Naive thymus-derived CD4-positive, alpha-beta T cell (primary cell): ENCODE data around the gene FUT3. TPM values are rescaled to one million over a fixed set of nuclear protein-coding genes. Genes with fewer than 3 reads are reported as not detected.

ENCODE experiments used
- ATAC-seq: fragments of 150-1000 bp; cut with Tn5 transposase; 2 replicates; pipeline ENCODE4 v1.10.0; 2021; ENCODE audit warnings: mild to moderate bottlenecking, moderate library complexity
- CTCF ChIA-PET: fragments of 350-600 bp; sonication (Branson Sonifier 250); formaldehyde crosslinking; loops from one replicate; lab custom pipeline; 2021; ENCODE audit warnings: antibody characterized with exemption; lab: Charles Lee
- POLR2A ChIA-PET: fragments of 350-600 bp; sonication (Branson Sonifier 250); formaldehyde crosslinking; loops from one replicate; lab custom pipeline; 2021; ENCODE audit warnings: antibody characterized with exemption, inconsistent platforms; lab: Charles Lee
- DNase-seq, 9 donors: peaks; one replicate each; pipeline versions ENCODE4 v3.0.0 to v3.0.0-alpha.2; 2020 to 2022; ENCODE audit warnings: mixed read lengths in 1 of 9
- H3K27ac ChIP-seq: one replicate; pipeline ENCODE4 v1.7.0; 2013; ENCODE audit warnings: mild to moderate bottlenecking, low read depth, low read length, moderate library complexity
- H3K27me3 ChIP-seq, 2 donors: one replicate each; pipeline ENCODE4 v1.7.0; 2013; ENCODE audit warnings: low read length in 2 of 2, mild to moderate bottlenecking in 2 of 2, moderate library complexity in 2 of 2; ENCODE audit not compliant: control insufficient read depth in 2 of 2, insufficient read depth in 2 of 2
- H3K36me3 ChIP-seq, 3 experiments: 1 replicate in 2 of 3; 2 replicates in 1 of 3; pipeline ENCODE4 v1.7.0; 2013; ENCODE audit warnings: low read length in 3 of 3, mild to moderate bottlenecking in 3 of 3, moderate library complexity in 1 of 3; ENCODE audit not compliant: insufficient read depth in 3 of 3, control insufficient read depth in 2 of 3
- H3K4me1 ChIP-seq, 2 donors: one replicate each; pipeline ENCODE4 v1.7.0; 2013; ENCODE audit warnings: low read length in 2 of 2, mild to moderate bottlenecking in 2 of 2, moderate library complexity in 1 of 2; ENCODE audit not compliant: control insufficient read depth in 2 of 2, insufficient read depth in 2 of 2
- H3K4me3 ChIP-seq: 2 replicates; pipeline ENCODE4 v1.7.0; 2013; ENCODE audit warnings: mild to moderate bottlenecking, low read length
- H3K9me3 ChIP-seq, 3 experiments: 1 replicate in 2 of 3; 2 replicates in 1 of 3; pipeline ENCODE4 v1.7.0; 2013; ENCODE audit warnings: low read length in 3 of 3; ENCODE audit not compliant: control insufficient read depth in 2 of 3
- H3K27ac Mint-ChIP-seq, 9 donors: one replicate each; pipeline ENCODE4 v1.8.0; 2020 to 2022; ENCODE audit warnings: mixed read lengths in 9 of 9, mild to moderate bottlenecking in 8 of 9, moderate library complexity in 5 of 9, inconsistent platforms in 2 of 9
- H3K27me3 Mint-ChIP-seq, 5 donors: one replicate each; pipeline ENCODE4 v1.8.0; 2021 to 2022; ENCODE audit warnings: mixed read lengths in 5 of 5, mild to moderate bottlenecking in 1 of 5
- H3K36me3 Mint-ChIP-seq, 5 donors: one replicate each; pipeline ENCODE4 v1.8.0; 2020 to 2022; ENCODE audit warnings: mixed read lengths in 5 of 5, mild to moderate bottlenecking in 3 of 5, inconsistent platforms in 1 of 5
- H3K4me1 Mint-ChIP-seq, 7 donors: one replicate each; pipeline ENCODE4 v1.8.0; 2020 to 2022; ENCODE audit warnings: mixed read lengths in 7 of 7, mild to moderate bottlenecking in 3 of 7, inconsistent platforms in 1 of 7
- H3K4me3 Mint-ChIP-seq, 10 donors: one replicate each; pipeline ENCODE4 v1.8.0; 2020 to 2022; ENCODE audit warnings: mild to moderate bottlenecking in 10 of 10, mixed read lengths in 10 of 10, moderate library complexity in 6 of 10, inconsistent platforms in 2 of 10
- H3K9me3 Mint-ChIP-seq, 11 donors: one replicate each; pipeline ENCODE4 v1.8.0; 2020 to 2022; ENCODE audit warnings: mixed read lengths in 11 of 11, mild to moderate bottlenecking in 4 of 11, inconsistent platforms in 1 of 11, moderate library complexity in 1 of 11
- intact Hi-C, 2 donors: fragments of 100-400 bp; cut with micrococcal nuclease; formaldehyde crosslinking; loops; one replicate each; pipeline ENCODE4 v1.15.1; 2023
- polyA plus RNA-seq, 2 donors: library from polyadenylated mRNA; unstranded; fragments of 300-500 nt; fragmentation: Illumina TruSeq; gene quantifications; one replicate each; pipeline ENCODE4 v1.2.3, GENCODE V29; 2021
- total RNA-seq, 6 experiments: library from RNA in 5 of 6; stranded (reverse) in 5 of 6; gene quantifications; 1 replicate in 5 of 6; 2 replicates in 1 of 6; pipeline ENCODE4 v1.2.3 and lab custom pipeline; 2021 to 2026

FUT3 gene
- total and polyA plus RNA-seq, 7 experiments from 2014 or later = 0.29 to 0.45 TPM; not detected in 5

DNA sequence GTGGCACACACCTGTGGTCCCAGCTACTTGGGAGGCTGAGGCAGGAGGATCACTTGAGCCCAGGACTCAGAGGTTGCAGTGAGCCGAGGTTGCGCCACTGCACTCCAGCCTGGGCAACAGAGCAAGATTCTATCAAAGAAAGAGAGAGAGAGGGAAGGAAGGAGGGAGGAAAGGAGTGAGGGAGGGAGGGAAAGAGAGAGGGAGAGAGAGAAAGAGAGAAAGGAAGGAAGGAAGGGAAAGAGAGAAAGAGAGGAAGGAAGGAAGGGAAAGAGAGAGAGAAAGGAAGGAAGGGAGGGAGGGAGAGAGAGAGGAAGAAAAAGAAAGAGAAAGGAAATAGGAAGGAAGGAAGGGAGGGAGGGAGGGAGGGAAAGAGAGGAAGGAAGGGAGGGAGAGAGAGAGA is 34.0 kb downstream of the FUT3 start:
- Histone ChIP-seq H3K4me3 (no peak overlapping the region), H3K4me1 (no peaks in the 10 kb centered on the region), H3K36me3 (no peaks in the 10 kb centered on the region), H3K9me3 (no peaks in the 10 kb centered on the region), H3K27ac (no peak overlapping the region), H3K27me3 (no peaks in the 10 kb centered on the region)
- H3K4me3 Mint-ChIP-seq = no peak overlapping the region
- CTCF ChIA-PET = no interaction called here
- peaks cover 0 to 11% (median 3%) of the 10 kb centered on the region in 5 donors for H3K27me3 Mint-ChIP-seq
- peaks cover 0 to 5% (median 0%) of the 10 kb centered on the region in 7 donors for H3K4me1 Mint-ChIP-seq
- no peaks in the 10 kb centered on the region for H3K36me3 Mint-ChIP-seq
- ATAC-seq = no peak
- no peak for DNase-seq
- intact Hi-C loops = no loop called here
- H3K9me3 Mint-ChIP-seq = peaks cover 0 to 2% (median 0%) of the 10 kb centered on the region in 11 donors
- peak overlapping the region in 1 of 9 donors; percentile 19 for H3K27ac Mint-ChIP-seq
- POLR2A ChIA-PET = no interaction called here

- ChIA-PET CTCF (no interaction called here), POLR2A (no interaction called here)
- H3K4me1 ChIP-seq = no peaks in the 10 kb centered on the region
- Mint-ChIP-seq H3K4me1 (peaks cover 0 to 4% (median 0%) of the 10 kb centered on the region in 7 donors), H3K36me3 (no peaks in the 10 kb centered on the region), H3K27ac (no peak overlapping the region), H3K4me3 (no peak overlapping the region), H3K9me3 (no peaks in the 10 kb centered on the region), H3K27me3 (peaks cover 0 to 11% (median 3%) of the 10 kb centered on the region in 5 donors)
- no peak overlapping the region for H3K27ac ChIP-seq
- H3K27me3 ChIP-seq = no peaks in the 10 kb centered on the region
- H3K36me3 ChIP-seq = no peaks in the 10 kb centered on the region
- no peak overlapping the region for H3K4me3 ChIP-seq
- intact Hi-C loops = no loop called here
- no peak for DNase-seq
- ATAC-seq = no peak
- no peaks in the 10 kb centered on the region for H3K9me3 ChIP-seq
Measured at GRCh38 chr19:5814852-5815246, 36.4 kb downstream of the FUT3 start.

DNA sequence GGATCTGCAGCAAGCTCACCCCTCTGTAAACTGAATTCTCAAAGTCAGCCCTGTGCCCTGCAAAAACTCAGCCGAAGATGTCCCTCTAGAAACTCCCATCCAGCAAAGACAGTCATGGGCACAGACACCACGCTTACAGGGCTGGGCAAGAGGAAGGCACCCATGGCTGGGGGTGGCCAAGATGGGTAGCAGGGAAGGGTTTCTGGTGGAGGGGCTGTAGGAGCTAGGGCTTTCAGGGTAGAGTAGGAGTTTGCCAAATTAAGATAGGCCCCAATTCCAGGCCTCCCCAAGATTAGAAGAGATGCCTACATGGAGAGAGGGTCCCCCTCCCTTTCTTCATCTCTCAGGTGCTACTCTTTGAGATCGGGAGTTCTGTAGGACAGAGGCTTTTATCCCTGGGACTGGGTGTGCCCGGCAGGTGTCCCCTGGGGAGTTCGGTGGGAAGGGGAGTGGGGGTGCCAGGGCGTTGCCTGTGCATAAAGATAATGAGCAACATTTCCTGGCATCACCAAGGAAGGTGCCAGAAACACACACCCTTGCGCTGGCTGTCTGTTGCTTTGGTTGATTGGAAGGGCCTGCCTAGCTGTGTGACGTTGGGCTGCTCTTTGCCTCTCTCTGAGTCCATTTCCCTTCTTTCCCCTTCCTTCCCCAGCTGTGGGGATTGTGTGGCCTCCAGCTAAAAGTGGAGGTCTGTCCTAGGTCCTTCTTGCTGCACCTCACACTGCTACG is 37.0 kb downstream of the FUT3 start:
- no peak overlapping the region for H3K27ac Mint-ChIP-seq

DNA sequence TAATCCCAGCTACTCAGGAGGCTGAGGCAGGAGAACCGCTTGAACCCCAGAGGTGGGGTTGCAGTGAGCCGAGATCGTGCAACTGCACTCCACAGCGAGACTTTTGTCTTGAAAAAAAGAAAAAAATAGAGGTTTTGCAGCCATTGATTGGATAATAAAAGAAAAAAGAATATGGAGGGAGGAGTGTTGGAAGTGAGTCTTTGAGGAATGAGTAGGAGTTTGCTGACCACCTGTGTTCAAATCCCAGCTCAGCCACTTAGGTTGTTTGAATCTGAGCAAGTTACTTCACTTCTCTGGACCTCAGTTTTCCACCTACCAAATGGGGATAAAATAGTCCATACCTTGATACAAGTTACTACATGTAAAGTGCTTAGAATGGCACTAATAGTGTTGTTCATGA is 40.1 kb downstream of the FUT3 start:
- ChIA-PET CTCF (no interaction called here), POLR2A (interaction anchor here (0.6 to 2.3 kb wide), 2 partner anchors 16 to 1088 kb away, joined by 4 to 6 read pairs; no protein-coding TSS in a partner anchor)
- Mint-ChIP-seq H3K4me1 (peaks cover 0 to 3% (median 0%) of the 10 kb centered on the region in 7 donors), H3K36me3 (no peaks in the 10 kb centered on the region), H3K27ac (no peak overlapping the region), H3K4me3 (no peak overlapping the region), H3K9me3 (no peaks in the 10 kb centered on the region), H3K27me3 (peaks cover 0 to 16% (median 0%) of the 10 kb centered on the region in 5 donors)
- no peaks in the 10 kb centered on the region for H3K27me3 ChIP-seq
- intact Hi-C loops = no loop called here
- no peaks in the 10 kb centered on the region for H3K4me1 ChIP-seq
- DNase-seq (no peak), ATAC-seq (no peak)
- H3K27ac ChIP-seq = no peak overlapping the region
- no peak overlapping the region for H3K4me3 ChIP-seq
- no peaks in the 10 kb centered on the region for H3K9me3 ChIP-seq
- no peaks in the 10 kb centered on the region for H3K36me3 ChIP-seq

More for the DNA sequence above, 37.0 kb downstream of the FUT3 start:
- Mint-ChIP-seq H3K36me3 (no peaks in the 10 kb centered on the region), H3K4me3 (no peak overlapping the region), H3K4me1 (peaks cover 0 to 4% (median 0%) of the 10 kb centered on the region in 7 donors), H3K9me3 (no peaks in the 10 kb centered on the region), H3K27me3 (peaks cover 0 to 11% (median 3%) of the 10 kb centered on the region in 5 donors)
- CTCF ChIA-PET = no interaction called here
- POLR2A ChIA-PET = no interaction called here
- Histone ChIP-seq H3K36me3 (no peaks in the 10 kb centered on the region), H3K4me3 (no peak overlapping the region), H3K27me3 (no peaks in the 10 kb centered on the region), H3K4me1 (no peaks in the 10 kb centered on the region), H3K27ac (no peak overlapping the region), H3K9me3 (no peaks in the 10 kb centered on the region)
- no peak for ATAC-seq
- intact Hi-C loops = no loop called here
- DNase-seq = no peak

GRCh38 chr19:5809469-5809868 is 41.8 kb downstream of the FUT3 start:
- Histone ChIP-seq H3K4me3 (no peak overlapping the region), H3K27ac (no peak overlapping the region), H3K9me3 (no peaks in the 10 kb centered on the region), H3K36me3 (no peaks in the 10 kb centered on the region), H3K27me3 (no peaks in the 10 kb centered on the region), H3K4me1 (peaks cover under 1 to 2% of the 10 kb centered on the region in 2 donors)
- POLR2A ChIA-PET = interaction anchor here (2.3 kb wide), 1 partner anchor 18 kb away, joined by 6 read pairs; no protein-coding TSS in a partner anchor
- no peak overlapping the region for H3K4me3 Mint-ChIP-seq
- CTCF ChIA-PET = interaction anchor here (0.9 kb wide), 1 partner anchor 213 kb away, joined by 3 read pairs; no protein-coding TSS in a partner anchor
- DNase-seq (no peak), ATAC-seq (no peak)
- no peaks in the 10 kb centered on the region for H3K9me3 Mint-ChIP-seq
- no peaks in the 10 kb centered on the region for H3K36me3 Mint-ChIP-seq
- peak overlapping the region in 1 of 9 donors; percentile 27 for H3K27ac Mint-ChIP-seq
- intact Hi-C loops = no loop called here
- H3K4me1 Mint-ChIP-seq = peaks cover 0 to 6% (median 1%) of the 10 kb centered on the region in 7 donors
- peaks cover 0 to 22% (median 0%) of the 10 kb centered on the region in 5 donors for H3K27me3 Mint-ChIP-seq

- ChIA-PET CTCF (interaction anchor here (0.9 kb wide), 1 partner anchor 214 kb away, joined by 3 read pairs; no protein-coding TSS in a partner anchor), POLR2A (interaction anchor here (1.1 to 2.3 kb wide), 2 partner anchors 18 to 19 kb away, joined by 4 to 6 read pairs; no protein-coding TSS in a partner anchor)
- intact Hi-C loops = no loop called here
- peak overlapping the region in 1 of 9 donors; percentile 20 for H3K27ac Mint-ChIP-seq
- H3K27me3 ChIP-seq = no peaks in the 10 kb centered on the region
- no peaks in the 10 kb centered on the region for H3K36me3 Mint-ChIP-seq
- H3K4me3 ChIP-seq = no peak overlapping the region
- H3K9me3 Mint-ChIP-seq = no peaks in the 10 kb centered on the region
- H3K9me3 ChIP-seq = no peaks in the 10 kb centered on the region
- ATAC-seq (no peak), DNase-seq (no peak)
- H3K4me1 Mint-ChIP-seq = peaks cover 0 to 10% (median 5%) of the 10 kb centered on the region in 7 donors
- peaks cover 0 to 26% (median 0%) of the 10 kb centered on the region in 5 donors for H3K27me3 Mint-ChIP-seq
- no peak overlapping the region for H3K27ac ChIP-seq
- H3K4me1 ChIP-seq = peaks cover 4 to 6% of the 10 kb centered on the region in 2 donors
- H3K4me3 Mint-ChIP-seq = no peak overlapping the region
- no peaks in the 10 kb centered on the region for H3K36me3 ChIP-seq
Measured at GRCh38 chr19:5809053-5809452, 42.2 kb downstream of the FUT3 start.
